HepG2 (cell line): Measurements from ENCODE around the gene GLTPD2. TPM values are rescaled to one million over a fixed set of nuclear protein-coding genes. Genes with fewer than 3 reads are reported as not detected.

Source experiments
- ARNTL ChIP-seq: sonication (generic); formaldehyde crosslinking; IDR thresholded peaks from 2 replicates; pipeline ENCODE4 v1.4.0; 2020; ENCODE audit warnings: mild to moderate bottlenecking, missing genetic modification reagents
- CBX1 ChIP-seq: IDR thresholded peaks from one replicate; pipeline ENCODE4 v1.6.1; 2016; ENCODE audit warnings: antibody characterized with exemption, low read depth
- SCMH1 ChIP-seq: sonication (generic); formaldehyde crosslinking; IDR thresholded peaks from 2 replicates; pipeline ENCODE4 v1.9.0; 2021; ENCODE audit warnings: missing genetic modification reagents, mild to moderate bottlenecking, borderline replicate concordance
- SP4 ChIP-seq: sonication (generic); formaldehyde crosslinking; IDR thresholded peaks from 2 replicates; pipeline ENCODE4 v1.8.1; 2023; ENCODE audit warnings: mild to moderate bottlenecking, missing genetic modification reagents
- TGIF2 ChIP-seq: IDR thresholded peaks from 2 replicates; pipeline ENCODE4 v1.6.1; 2016; ENCODE audit warnings: control low read depth, missing compliant biosample characterization
- ZNF264 ChIP-seq: sonication (generic); formaldehyde crosslinking; IDR thresholded peaks from 2 replicates; pipeline ENCODE4 v1.4.0; 2020; ENCODE audit warnings: missing genetic modification reagents
- ZNF33A ChIP-seq: sonication (generic); formaldehyde crosslinking; IDR thresholded peaks from 2 replicates; pipeline ENCODE4 v1.5.1; 2020; ENCODE audit warnings: missing genetic modification reagents, mild to moderate bottlenecking, moderate library complexity, borderline replicate concordance
- ZNF564 ChIP-seq: sonication (generic); formaldehyde crosslinking; IDR thresholded peaks from 2 replicates; pipeline ENCODE4 v1.8.1; 2023; ENCODE audit warnings: mild to moderate bottlenecking, missing genetic modification reagents
- ZNF570 ChIP-seq: sonication (generic); formaldehyde crosslinking; IDR thresholded peaks from 2 replicates; pipeline ENCODE4 v1.4.0; 2020; ENCODE audit warnings: mild to moderate bottlenecking, missing genetic modification reagents, borderline replicate concordance
- ZNF766 ChIP-seq: sonication (generic); formaldehyde crosslinking; IDR thresholded peaks from 2 replicates; pipeline ENCODE4 v1.5.0; 2020; ENCODE audit warnings: missing genetic modification reagents, borderline replicate concordance
- ZNF788 ChIP-seq: sonication (generic); formaldehyde crosslinking; IDR thresholded peaks from 2 replicates; pipeline ENCODE4 v1.5.0; 2020; ENCODE audit warnings: mild to moderate bottlenecking, missing genetic modification reagents, borderline replicate concordance
- ZNF850 ChIP-seq: sonication (generic); formaldehyde crosslinking; conservative IDR thresholded peaks from 2 replicates; pipeline ENCODE4 v1.9.0; 2021; ENCODE audit warnings: mild to moderate bottlenecking, missing genetic modification reagents
- polyA plus RNA-seq, 8 experiments: library from polyadenylated mRNA; depleted of rRNA in 3 of 8; stranded (reverse) in 7 of 8; unstranded in 1 of 8; fragments of >200 nt; fragmentation: Illumina TruSeq in 4 of 8; extraction: Trizol in 4 of 8; gene quantifications; 2 replicates each; pipeline versions ENCODE4 v1.2.1 to v1.2.3, GENCODE V29; 2011 to 2016; ENCODE audit warnings: low read depth in 4 of 8, missing spikeins in 1 of 8, mixed read lengths in 1 of 8; ENCODE audit not compliant: insufficient read depth in 1 of 8
- total RNA-seq, 5 experiments: library from RNA; depleted of rRNA; stranded (reverse); fragments of >200 nt; fragmentation: Illumina TruSeq; extraction: Trizol; gene quantifications; 2 replicates each; pipeline ENCODE4 v1.2.3, GENCODE V29; 2016; ENCODE audit warnings: low read depth in 1 of 5
- TF ChIP-seq, protein P1 (sequence below): sonication (generic); formaldehyde crosslinking; IDR thresholded peaks from 2 replicates; pipeline ENCODE4 v1.5.0; 2020; ENCODE audit warnings: mild to moderate bottlenecking, missing genetic modification reagents
- TF ChIP-seq, protein P2 (sequence below): fragments of 450-650 bp; IDR thresholded peaks from 2 replicates; pipeline ENCODE4 v1.6.1; 2017
- TF ChIP-seq, protein P3 (sequence below): sonication (generic); formaldehyde crosslinking; IDR thresholded peaks from 2 replicates; pipeline ENCODE4 v1.5.0; 2020; ENCODE audit warnings: missing genetic modification reagents
- TF ChIP-seq, protein P4 (sequence below): sonication (generic); formaldehyde crosslinking; IDR thresholded peaks from 2 replicates; pipeline ENCODE4 v1.5.0; 2020; ENCODE audit warnings: missing genetic modification reagents
- TF ChIP-seq, protein P5 (sequence below): sonication (generic); formaldehyde crosslinking; IDR thresholded peaks from 2 replicates; pipeline ENCODE4 v1.8.0; 2022; ENCODE audit warnings: missing genetic modification reagents, mild to moderate bottlenecking, moderate library complexity, borderline replicate concordance

The GLTPD2 gene
- total and polyA plus RNA-seq, 2 of the 13 experiments (the other 11 are each of a cell fraction or from before 2014, with no cell fraction given), result 7.5 to 12.9 TPM

DNA sequence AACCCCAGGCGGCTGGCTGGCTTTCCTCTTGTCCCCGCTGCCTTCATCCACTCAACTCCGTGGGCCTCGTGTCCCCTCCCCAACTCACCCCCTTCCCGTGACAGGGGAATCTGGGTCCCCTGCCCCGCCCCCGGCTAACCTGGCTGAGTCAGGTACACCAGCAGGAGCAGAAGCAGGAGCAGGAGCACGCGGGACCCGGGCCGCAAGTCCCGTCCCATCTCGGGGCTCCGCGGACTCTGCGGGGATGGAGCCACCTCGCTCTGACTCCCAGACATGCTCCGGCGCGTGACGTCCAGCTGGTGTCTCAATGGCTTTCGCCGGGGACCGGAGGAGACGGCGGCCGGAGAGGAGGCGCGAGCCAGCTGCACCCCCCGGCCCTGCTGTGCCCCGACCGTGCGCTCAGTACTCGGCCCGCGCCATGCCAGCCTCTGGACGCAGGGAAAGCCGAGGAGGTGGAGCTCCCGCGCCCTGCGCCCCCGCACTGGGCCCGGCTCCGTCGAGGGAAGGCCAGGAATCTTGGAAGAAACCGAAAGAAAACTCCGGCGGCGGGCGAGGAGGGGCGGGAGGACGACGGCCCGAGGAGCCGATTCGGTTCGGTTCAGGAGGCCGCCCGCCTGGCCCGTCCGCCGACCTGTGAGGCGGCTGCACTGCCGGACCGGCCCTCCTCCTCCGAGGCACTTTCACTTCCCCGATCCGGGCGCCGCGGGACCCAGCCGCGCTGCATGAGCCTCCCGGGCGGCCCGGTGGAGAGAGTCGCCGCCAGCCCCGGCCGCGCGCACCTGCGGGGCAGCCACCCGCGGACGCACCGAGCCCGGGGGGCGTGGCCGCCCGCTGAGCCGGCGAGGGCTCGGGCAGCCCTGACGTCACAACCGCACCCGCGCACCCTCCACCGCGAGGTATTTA lies 49.4 kb upstream of the GLTPD2 start, which contains the start of the genes CXCL16 and ZMYND15 (continued):
- TF ChIP-seq SP4 (CRISPR knock-in tag), result 0 out of 2 replicates have a peak, but pooled peaks have one; percentile 27
- TF ChIP-seq, protein P1, sequence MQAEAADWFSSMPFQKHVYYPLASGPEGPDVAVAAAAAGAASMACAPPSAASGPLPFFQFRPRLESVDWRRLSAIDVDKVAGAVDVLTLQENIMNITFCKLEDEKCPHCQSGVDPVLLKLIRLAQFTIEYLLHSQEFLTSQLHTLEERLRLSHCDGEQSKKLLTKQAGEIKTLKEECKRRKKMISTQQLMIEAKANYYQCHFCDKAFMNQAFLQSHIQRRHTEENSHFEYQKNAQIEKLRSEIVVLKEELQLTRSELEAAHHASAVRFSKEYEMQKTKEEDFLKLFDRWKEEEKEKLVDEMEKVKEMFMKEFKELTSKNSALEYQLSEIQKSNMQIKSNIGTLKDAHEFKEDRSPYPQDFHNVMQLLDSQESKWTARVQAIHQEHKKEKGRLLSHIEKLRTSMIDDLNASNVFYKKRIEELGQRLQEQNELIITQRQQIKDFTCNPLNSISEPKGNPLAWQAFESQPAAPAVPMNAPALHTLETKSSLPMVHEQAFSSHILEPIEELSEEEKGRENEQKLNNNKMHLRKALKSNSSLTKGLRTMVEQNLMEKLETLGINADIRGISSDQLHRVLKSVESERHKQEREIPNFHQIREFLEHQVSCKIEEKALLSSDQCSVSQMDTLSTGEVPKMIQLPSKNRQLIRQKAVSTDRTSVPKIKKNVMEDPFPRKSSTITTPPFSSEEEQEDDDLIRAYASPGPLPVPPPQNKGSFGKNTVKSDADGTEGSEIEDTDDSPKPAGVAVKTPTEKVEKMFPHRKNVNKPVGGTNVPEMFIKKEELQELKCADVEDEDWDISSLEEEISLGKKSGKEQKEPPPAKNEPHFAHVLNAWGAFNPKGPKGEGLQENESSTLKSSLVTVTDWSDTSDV (CRISPR knock-in tag), result no peak
- TF ChIP-seq TGIF2, result no peak
- TF ChIP-seq, protein P2, sequence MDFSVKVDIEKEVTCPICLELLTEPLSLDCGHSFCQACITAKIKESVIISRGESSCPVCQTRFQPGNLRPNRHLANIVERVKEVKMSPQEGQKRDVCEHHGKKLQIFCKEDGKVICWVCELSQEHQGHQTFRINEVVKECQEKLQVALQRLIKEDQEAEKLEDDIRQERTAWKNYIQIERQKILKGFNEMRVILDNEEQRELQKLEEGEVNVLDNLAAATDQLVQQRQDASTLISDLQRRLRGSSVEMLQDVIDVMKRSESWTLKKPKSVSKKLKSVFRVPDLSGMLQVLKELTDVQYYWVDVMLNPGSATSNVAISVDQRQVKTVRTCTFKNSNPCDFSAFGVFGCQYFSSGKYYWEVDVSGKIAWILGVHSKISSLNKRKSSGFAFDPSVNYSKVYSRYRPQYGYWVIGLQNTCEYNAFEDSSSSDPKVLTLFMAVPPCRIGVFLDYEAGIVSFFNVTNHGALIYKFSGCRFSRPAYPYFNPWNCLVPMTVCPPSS, result no peak
- no peak for TF ChIP-seq CBX1
- TF ChIP-seq ZNF766 (CRISPR knock-in tag), result no peak
- peak; percentile 80; the same call in 1 of the 2 replicates for TF ChIP-seq ZNF570
- no peak; the same call in 1 of the 2 replicates for TF ChIP-seq ZNF564
- TF ChIP-seq, protein P3, sequence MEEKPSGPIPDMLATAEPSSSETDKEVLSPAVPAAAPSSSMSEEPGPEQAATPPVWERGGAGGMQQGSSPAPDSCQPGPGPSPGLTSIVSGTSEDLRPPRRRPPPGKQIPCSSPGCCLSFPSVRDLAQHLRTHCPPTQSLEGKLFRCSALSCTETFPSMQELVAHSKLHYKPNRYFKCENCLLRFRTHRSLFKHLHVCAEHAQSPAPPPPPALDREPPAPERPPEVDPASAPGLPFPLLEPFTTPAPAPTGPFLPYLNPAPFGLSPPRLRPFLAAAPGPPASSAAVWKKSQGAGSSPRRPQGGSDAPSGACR (CRISPR knock-in tag), result peak; percentile 63; the same call in 1 of the 2 replicates
- TF ChIP-seq ZNF788 (CRISPR knock-in tag), result 0 out of 2 replicates have a peak, but pooled peaks have one; percentile 60
- TF ChIP-seq, protein P4, sequence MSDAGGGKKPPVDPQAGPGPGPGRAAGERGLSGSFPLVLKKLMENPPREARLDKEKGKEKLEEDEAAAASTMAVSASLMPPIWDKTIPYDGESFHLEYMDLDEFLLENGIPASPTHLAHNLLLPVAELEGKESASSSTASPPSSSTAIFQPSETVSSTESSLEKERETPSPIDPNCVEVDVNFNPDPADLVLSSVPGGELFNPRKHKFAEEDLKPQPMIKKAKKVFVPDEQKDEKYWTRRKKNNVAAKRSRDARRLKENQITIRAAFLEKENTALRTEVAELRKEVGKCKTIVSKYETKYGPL, result no peak
- TF ChIP-seq SCMH1 (CRISPR knock-in tag), result no peak
- TF ChIP-seq ZNF33A (CRISPR knock-in tag), result no peak
- TF ChIP-seq ARNTL (CRISPR knock-in tag), result no peak; the same call in 1 of the 2 replicates
- no peak for TF ChIP-seq ZNF264 (CRISPR knock-in tag)
- no peak for TF ChIP-seq ZNF850
- TF ChIP-seq, protein P5, sequence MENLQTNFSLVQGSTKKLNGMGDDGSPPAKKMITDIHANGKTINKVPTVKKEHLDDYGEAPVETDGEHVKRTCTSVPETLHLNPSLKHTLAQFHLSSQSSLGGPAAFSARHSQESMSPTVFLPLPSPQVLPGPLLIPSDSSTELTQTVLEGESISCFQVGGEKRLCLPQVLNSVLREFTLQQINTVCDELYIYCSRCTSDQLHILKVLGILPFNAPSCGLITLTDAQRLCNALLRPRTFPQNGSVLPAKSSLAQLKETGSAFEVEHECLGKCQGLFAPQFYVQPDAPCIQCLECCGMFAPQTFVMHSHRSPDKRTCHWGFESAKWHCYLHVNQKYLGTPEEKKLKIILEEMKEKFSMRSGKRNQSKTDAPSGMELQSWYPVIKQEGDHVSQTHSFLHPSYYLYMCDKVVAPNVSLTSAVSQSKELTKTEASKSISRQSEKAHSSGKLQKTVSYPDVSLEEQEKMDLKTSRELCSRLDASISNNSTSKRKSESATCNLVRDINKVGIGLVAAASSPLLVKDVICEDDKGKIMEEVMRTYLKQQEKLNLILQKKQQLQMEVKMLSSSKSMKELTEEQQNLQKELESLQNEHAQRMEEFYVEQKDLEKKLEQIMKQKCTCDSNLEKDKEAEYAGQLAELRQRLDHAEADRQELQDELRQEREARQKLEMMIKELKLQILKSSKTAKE (CRISPR knock-in tag), result no peak
